ENCODE data around the gene AWAT2. TPM values are rescaled to one million over a fixed set of nuclear protein-coding genes. Genes with fewer than 3 reads are reported as not detected.

AWAT2 gene
- total and polyA plus RNA-seq, 9 of the 15 experiments (the other 6 are each of a cell fraction or from before 2014, with no cell fraction given): not detected

GRCh38 chrX:70049406-70049805, 332 bp downstream of the AWAT2 start:
- ChIA-PET POLR2A (no interaction called here), CTCF (ENCODE audit: low intra/inter-chr PET ratio) (no interaction called here)
- H3K27me3 ChIP-seq (ENCODE audit: control insufficient read depth in 2 of 2, insufficient read depth in 2 of 2, low read length in 2 of 2): peaks cover 0 to 18% of the 10 kb centered on the region in 2 experiments; a peak in 3 of 5 replicates
- H2AFZ ChIP-seq (ENCODE audit: low read depth, low read length): no peak overlapping the region
- WGBS (ENCODE audit: insufficient coverage, low coverage, missing lambda C conversion rate): 0% methylated on average over 2 of the region's 3 CpGs
- ATAC-seq (no peak), FAIRE-seq (no peak), DNase-seq (ENCODE audit: extremely low read depth in 1 of 4, low spot score in 3 of 4) (no peak)
- H3K4me2 ChIP-seq (ENCODE audit: insufficient read depth, low read length): no peak overlapping the region
- BruUV-seq (replicated peaks): no TSS peak
- H3K79me2 ChIP-seq (ENCODE audit: control insufficient read depth, insufficient read depth, low read length): no peaks in the 10 kb centered on the region
- no peak overlapping the region for H3K4me3 ChIP-seq
- H3K4me1 ChIP-seq (replicated peaks in 1 of 2; ENCODE audit: control insufficient read depth in 2 of 2, insufficient read depth in 2 of 2, low read length in 2 of 2): no peaks in the 10 kb centered on the region
- no peaks in the 10 kb centered on the region for H3K9me1 ChIP-seq (ENCODE audit: control insufficient read depth, insufficient read depth, low read length)
- intact Hi-C loops (cut with micrococcal nuclease) (no loop called here), in situ Hi-C loops (cut with MboI) (loop anchor here (25.0 kb wide), 1 partner anchor 512 kb away; no protein-coding TSS in a partner anchor)
- H4K20me1 ChIP-seq (replicated peaks; ENCODE audit: control insufficient read depth, insufficient read depth, low read length): no peaks in the 10 kb centered on the region; the same call in 1 of the 2 replicates
- H3K9ac ChIP-seq (ENCODE audit: insufficient read depth in 1 of 2, low read depth in 2 of 2, low read length in 2 of 2): no peak overlapping the region
- no peaks in the 10 kb centered on the region for H3K9me3 ChIP-seq (replicated peaks; ENCODE audit: control insufficient read depth, insufficient read depth, low read depth, low read length)
- H3K36me3 ChIP-seq (ENCODE audit: control insufficient read depth, insufficient read depth, low read length): no peaks in the 10 kb centered on the region
- H3K27ac ChIP-seq (ENCODE audit: extremely low read depth, low read depth, low read length): no peak overlapping the region
- TF ChIP-seq RCOR1 (IDR thresholded peaks at IDR 0.05; ENCODE audit: borderline replicate concordance in 1 of 2, low read depth in 2 of 2, low read length in 2 of 2) (no peak), ARID1B (IDR thresholded peaks at IDR 0.05) (no peak), SMAD3 (CRISPR knock-in tag; conservative IDR thresholded peaks at IDR 0.05) (no peak), PTRF (tag; IDR thresholded peaks at IDR 0.05) (no peak), MCM3 (IDR thresholded peaks at IDR 0.05) (no peak), MBD2 (IDR thresholded peaks at IDR 0.05; ENCODE audit: borderline replicate concordance, low read depth) (no peak), ETV5 (CRISPR knock-in tag; IDR thresholded peaks at IDR 0.05; ENCODE audit: low read depth) (no peak), ZNF584 (CRISPR knock-in tag; IDR thresholded peaks at IDR 0.05; ENCODE audit: low read depth) (no peak), IRF1 (CRISPR knock-in tag; IDR thresholded peaks at IDR 0.05; ENCODE audit: borderline replicate concordance) (no peak), ZBTB8A (IDR thresholded peaks at IDR 0.05; ENCODE audit: partially characterized antibody) (no peak)
